ENCODE results near the gene CLSTN3. TPM values are rescaled to one million over a fixed set of nuclear protein-coding genes. Genes with fewer than 3 reads are reported as not detected.

Gene CLSTN3
- total RNA-seq, 2 donors from 2014 or later = 6.1 to 8.3 TPM

GRCh38 chr12:7150356-7150755, 20.2 kb downstream of the CLSTN3 start:
- Histone ChIP-seq H3K9me3 (no peaks in the 10 kb centered on the region), H3K4me3 (no peak overlapping the region), H3K36me3 (peaks cover 15% of the 10 kb centered on the region), H3K4me1 (no peaks in the 10 kb centered on the region), H3K27ac (no peak overlapping the region), H3K27me3 (no peaks in the 10 kb centered on the region)
- TF ChIP-seq CTCF (IDR thresholded peaks at IDR 0.05) = no peak
- no peak for DNase-seq (ENCODE audit: low spot score)

GRCh38 chr12:7150841-7151240, 20.7 kb downstream of the CLSTN3 start:
- peak; percentile 32 for DNase-seq (ENCODE audit: low spot score)
- Histone ChIP-seq H3K27me3 (no peaks in the 10 kb centered on the region), H3K27ac (no peak overlapping the region), H3K4me1 (no peaks in the 10 kb centered on the region), H3K36me3 (peaks cover 15% of the 10 kb centered on the region), H3K9me3 (no peaks in the 10 kb centered on the region), H3K4me3 (no peak overlapping the region)
- TF ChIP-seq CTCF (IDR thresholded peaks at IDR 0.05) = no peak

- TF ChIP-seq CTCF (IDR thresholded peaks at IDR 0.05) = no peak
- Histone ChIP-seq H3K27me3 (no peaks in the 10 kb centered on the region), H3K9me3 (no peaks in the 10 kb centered on the region), H3K4me3 (no peak overlapping the region), H3K27ac (no peak overlapping the region), H3K4me1 (no peaks in the 10 kb centered on the region), H3K36me3 (peaks cover 15% of the 10 kb centered on the region)
- DNase-seq (ENCODE audit: low spot score) = peak; percentile 58
These were observed 21.4 kb downstream of the CLSTN3 start for GRCh38 chr12:7151532-7151931.

GRCh38 chr12:7152818-7153217, 22.6 kb downstream of the CLSTN3 start:
- Histone ChIP-seq H3K9me3 (no peaks in the 10 kb centered on the region), H3K4me3 (no peak overlapping the region), H3K4me1 (no peaks in the 10 kb centered on the region), H3K27ac (no peak overlapping the region), H3K27me3 (no peaks in the 10 kb centered on the region), H3K36me3 (peaks cover 15% of the 10 kb centered on the region)
- TF ChIP-seq CTCF (IDR thresholded peaks at IDR 0.05) = no peak
- DNase-seq (ENCODE audit: low spot score) = no peak

GRCh38 chr12:7154042-7154441, 23.9 kb downstream of the CLSTN3 start:
- Histone ChIP-seq H3K36me3 (peaks cover 13% of the 10 kb centered on the region), H3K4me3 (no peak overlapping the region), H3K27me3 (no peaks in the 10 kb centered on the region), H3K9me3 (no peaks in the 10 kb centered on the region), H3K27ac (no peak overlapping the region), H3K4me1 (no peaks in the 10 kb centered on the region)
- DNase-seq (ENCODE audit: low spot score) = no peak
- no peak for TF ChIP-seq CTCF (IDR thresholded peaks at IDR 0.05)

GRCh38 chr12:7154901-7155470, 24.8 kb downstream of the CLSTN3 start:
- Histone ChIP-seq H3K9me3 (no peaks in the 10 kb centered on the region), H3K27me3 (no peaks in the 10 kb centered on the region), H3K27ac (no peak overlapping the region), H3K36me3 (peaks cover 3% of the 10 kb centered on the region), H3K4me1 (no peaks in the 10 kb centered on the region), H3K4me3 (no peak overlapping the region)
- TF ChIP-seq CTCF (IDR thresholded peaks at IDR 0.05) = no peak
- no peak for DNase-seq (ENCODE audit: low spot score)
